Inferior parietal cortex (tissue), 1 donor: ENCODE results near the gene LRRC28.

Experiments
- DNase-seq: peaks from one replicate; pipeline ENCODE4 v3.0.0-alpha.2; 2016; ENCODE audit errors: extremely low spot score

LRRC28 gene

DNA sequence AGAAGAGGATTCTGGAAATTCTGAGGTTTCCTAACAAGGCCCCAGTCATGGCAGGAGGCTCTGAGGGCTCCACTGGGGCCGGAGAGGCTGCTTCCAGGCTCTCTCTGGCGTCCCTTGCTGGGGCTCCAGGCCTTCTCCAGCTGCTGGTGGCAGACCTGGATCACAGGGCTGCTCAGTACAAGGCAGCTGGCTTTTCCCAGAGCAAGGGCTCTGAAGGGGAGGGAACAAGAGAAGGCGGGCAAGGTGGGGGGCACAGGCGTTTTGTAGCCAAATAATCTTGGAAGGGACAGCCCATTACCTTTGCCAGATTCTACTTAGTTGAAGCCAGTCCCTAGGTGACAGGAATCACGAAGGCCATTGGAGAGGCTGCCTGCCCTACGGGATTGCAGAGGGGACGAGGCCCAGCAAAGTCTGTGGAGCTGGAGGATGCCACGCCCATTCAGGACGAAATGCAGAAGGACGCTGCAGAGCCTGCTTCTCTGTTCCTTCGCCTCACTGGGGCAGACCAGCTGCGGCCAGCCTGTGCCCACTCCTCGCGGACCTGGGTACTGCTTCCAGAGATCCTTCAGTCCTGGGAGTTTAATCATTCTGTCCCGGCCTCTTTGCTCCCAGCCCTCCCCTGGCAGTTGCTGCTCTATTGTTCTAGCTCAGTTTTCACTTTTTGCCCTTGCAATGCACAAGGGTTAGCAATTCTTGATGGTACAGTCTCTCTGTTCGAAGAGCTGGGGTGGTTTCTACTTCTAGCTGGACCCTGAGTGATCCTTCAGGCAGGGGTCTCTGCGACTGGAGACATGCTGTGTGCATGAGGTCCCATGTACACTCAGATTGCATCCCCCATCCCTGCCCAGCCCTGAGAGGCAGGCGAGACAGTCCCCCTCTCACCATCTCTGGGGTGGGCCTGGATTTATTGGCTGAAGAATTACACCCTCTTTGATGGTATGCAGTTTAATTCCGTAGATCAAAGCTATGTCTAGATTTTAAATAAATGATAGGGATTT, 165.2 kb downstream of the LRRC28 start:
- no peak for DNase-seq

DNA sequence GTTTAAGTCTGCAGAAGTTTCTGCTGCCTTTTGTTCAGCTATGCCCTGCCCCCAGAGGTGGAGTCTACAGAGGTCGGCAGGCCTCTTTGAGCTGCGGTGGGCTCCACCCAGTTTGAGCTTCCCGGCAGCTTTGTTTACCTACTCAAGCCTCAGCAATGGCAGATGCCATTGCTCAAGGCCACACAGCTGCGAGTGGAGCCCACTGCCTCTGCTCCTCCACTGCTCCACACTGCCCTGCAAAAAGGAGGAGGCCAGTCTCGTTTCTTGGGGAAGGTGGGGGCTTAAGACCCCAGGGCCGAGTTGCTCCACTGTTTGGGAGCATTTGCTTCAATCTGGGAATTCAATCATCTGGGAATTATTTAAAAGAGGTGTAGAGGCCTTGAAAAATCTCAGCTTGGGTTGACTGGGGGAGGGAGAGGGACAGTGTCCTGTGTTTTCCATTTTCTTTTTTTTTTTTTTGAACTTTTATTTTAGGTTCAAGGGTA, 169.9 kb downstream of the LRRC28 start:
- DNase-seq = no peak

GRCh38 chr15:99421758-99422157, 170.5 kb downstream of the LRRC28 start:
- no peak for DNase-seq

GRCh38 chr15:99423186-99424130, 172.2 kb downstream of the LRRC28 start:
- DNase-seq = no peak

DNA sequence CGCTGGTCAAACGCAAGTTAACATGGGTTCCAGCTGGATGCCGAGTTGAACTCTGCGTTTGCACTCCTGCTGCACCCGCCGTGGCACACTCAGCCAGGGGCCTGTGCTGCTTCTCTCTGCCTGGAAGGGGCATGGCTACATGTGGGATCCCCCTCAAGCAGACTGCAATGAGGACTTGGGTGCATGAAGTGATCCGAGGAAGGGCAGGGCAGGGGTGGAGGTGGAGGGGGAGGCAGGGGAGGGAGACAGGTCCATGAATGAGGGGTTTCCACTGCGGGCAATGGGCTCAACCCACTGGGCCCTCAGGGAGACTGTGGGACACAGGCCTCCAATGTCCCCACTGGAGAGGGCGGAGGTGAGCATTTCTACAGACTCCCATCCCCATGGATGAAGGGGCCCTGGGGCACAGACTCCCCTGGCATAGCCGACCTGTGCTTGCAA, 172.9 kb downstream of the LRRC28 start:
- no peak for DNase-seq

- DNase-seq = no peak
Observed at GRCh38 chr15:99424978-99425656, 173.8 kb downstream of the LRRC28 start.

DNA sequence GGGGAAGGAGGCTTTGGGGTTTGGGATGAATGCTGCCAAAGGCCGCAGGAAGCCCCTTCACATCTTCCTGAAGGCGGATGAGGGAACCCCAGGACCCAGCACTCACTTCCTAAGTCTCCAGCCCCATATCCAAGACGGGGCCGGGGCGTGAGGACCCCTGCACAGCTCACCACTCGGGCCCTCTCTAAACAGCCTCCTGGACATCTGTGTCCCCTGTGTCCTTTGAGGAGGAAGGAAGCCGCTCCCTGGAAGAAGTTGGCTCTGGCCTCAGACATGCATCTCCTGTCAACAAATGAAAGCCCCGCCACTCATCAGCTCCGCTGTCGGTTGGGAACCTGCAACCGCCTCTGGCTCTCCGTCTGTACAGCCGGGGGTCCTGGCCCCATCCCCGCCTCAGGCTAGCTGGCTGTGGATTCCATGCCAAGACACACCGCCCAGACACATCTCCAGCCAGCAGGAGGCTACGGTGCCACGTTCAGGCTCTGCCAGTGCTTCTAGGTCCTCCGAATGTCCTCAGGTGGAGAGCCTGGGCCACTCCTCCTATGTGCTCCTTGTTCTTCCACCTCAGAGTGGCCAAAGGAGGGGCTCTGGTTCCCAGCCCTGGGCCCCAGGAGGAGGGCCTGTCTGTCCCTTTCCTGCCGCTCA, 174.5 kb downstream of the LRRC28 start:
- no peak for DNase-seq

GRCh38 chr15:99426431-99427105, 175.3 kb downstream of the LRRC28 start:
- no peak for DNase-seq

GRCh38 chr15:99427210-99427609, 175.9 kb downstream of the LRRC28 start:
- DNase-seq = no peak

GRCh38 chr15:99427668-99428361, 176.5 kb downstream of the LRRC28 start:
- DNase-seq = no peak

- no peak for DNase-seq
Observed at GRCh38 chr15:99429681-99430081, 178.4 kb downstream of the LRRC28 start.

GRCh38 chr15:99430881-99431401, 179.7 kb downstream of the LRRC28 start:
- DNase-seq = no peak

GRCh38 chr15:99431661-99432091, 180.4 kb downstream of the LRRC28 start:
- no peak for DNase-seq

DNA sequence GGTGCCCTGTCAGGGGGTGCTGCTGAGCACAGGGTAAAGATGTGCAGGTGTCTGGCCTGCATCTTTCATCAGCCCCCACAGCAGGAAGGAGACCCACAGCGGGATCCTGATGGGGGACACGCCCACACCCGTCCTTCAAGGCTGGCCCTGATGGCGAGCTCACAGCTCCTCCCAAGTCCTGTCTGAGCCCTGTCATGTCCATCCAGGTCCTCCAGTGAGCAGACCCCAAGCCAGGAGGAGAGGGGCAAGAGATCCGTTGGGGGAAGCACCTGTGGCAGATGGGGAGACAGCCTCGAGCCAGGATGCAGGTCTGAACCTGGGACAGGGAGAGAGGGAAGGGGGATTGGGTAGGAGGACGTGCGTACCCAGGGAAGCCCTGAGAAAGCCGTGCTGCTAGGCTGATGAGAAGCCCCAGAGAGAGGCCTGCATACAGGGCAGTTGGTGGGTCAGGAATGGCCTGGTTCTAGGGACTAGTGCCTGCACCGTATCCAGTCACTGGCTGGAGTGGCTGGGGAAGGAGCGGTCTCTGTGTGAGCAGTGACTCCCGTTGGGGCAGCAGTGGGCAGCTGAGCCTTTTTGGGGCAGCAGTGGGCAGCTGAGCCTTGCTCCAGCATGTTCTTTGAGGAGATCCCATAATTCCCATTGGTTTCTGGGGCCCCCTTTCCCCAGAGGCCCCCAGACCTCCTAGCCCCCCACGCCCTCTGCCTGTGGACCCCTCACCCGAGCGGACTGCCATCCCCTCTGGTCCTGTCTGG, 181.2 kb downstream of the LRRC28 start:
- DNase-seq = no peak

DNA sequence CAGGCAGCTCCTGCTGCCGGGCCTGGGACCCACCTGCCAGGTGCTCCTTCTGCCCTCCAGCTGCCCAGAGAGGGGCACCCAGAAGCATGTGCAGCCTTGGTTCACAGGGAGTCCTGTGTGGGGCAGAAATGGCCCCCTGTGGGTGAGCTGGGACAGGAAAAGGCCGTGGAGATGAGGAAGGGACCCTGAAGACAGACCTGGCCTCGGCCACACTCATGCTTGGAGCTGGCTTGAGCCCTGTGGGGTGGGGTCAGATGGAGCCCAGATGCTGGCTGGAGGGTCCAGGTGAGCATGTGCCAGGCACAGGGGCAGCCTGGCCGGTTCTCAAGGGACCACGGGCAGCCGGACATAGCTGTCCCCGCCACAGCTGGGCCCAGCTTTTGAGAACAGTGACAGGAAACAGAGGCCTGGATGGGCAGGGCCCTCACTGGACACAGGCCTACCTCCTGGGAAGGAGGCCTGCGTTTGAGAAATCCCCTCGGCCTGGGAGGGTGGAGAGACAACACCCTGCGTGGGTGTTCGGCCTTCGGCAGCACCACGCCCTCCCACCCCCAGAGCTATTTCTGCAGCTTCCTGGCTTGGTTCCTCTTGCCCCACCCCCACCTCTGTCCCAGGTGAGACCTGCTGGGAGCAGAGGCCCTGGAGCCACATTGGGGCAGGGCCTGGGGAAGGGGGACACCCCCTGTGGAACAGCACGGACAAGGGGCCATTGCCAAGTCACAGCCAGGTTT, 181.9 kb downstream of the LRRC28 start:
- DNase-seq = no peak

DNA sequence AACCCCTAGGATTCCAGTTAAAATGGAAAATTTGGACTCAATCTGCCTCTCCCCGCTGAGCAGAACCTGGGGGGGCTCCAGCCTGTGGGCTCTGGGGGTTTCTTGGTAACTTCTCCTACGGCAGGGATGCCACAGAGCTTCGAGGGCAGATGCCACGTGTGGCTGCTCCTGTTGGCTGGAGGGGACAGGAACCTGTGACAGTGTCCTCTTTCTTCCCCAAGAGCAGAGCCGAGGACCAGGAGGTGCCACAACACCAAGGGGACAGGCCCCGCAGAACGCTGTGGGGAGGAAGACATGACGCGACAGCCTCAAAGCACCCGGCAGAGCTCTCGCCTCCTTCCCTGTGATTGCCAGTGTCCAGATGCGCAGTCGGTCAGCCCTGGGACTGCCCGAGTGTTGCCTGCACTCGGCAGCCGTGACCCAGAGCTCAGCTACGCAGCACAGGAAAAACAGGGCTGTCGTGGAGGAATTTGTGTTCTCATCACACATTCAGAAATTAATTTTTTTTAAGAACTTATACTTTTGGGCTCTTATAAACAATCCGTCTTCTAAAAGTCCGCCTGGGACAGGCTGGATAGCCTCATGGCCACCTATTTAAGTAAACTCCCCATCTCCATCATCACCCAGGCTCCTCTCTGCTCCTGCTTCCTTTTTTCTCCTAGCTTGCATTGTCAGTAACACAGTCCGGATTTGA, 182.6 kb downstream of the LRRC28 start:
- DNase-seq = no peak

DNA sequence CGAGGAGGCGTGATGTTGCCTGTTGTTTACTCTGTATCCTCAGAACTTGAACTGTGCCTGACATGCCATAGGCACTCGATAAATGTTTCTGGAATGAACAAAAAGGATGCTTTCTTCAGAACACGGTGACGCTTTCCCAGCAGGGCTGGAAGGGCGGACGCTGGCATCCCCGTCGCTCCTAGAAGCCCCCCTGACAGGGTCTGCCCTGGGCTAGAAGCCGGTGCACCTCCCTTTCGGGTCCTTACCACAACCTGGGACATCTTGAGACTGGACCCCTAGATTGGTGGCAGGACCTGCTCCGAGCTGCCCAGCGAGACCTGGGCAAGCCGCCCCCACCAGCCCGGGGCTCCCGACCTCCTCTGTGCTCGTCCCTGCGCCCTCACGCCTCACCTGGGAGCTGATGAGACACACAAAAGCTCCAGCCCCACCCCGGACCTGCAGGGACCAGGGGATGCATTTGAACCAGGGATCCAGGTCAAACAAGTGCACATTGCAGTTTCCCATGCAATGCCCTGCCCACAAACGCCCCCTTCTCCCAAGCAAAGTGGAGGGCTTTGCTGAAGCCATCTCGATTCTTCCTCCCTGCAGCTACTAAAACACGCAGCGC, 183.3 kb downstream of the LRRC28 start:
- no peak for DNase-seq
